ENCODE data around the gene ETV1.

Gene ETV1

GRCh38 chr7:13915891-13916290, 73.6 kb downstream of the ETV1 start:
- TF ChIP-seq SPI1 (IDR thresholded peaks at IDR 0.05; ENCODE audit: low read depth, low read length) = no peak
- TF ChIP-seq PAX5 (IDR thresholded peaks at IDR 0.05; ENCODE audit: insufficient read depth, low read length, severe bottlenecking) = no peak
- TF ChIP-seq POU2F2 (IDR thresholded peaks at IDR 0.05; ENCODE audit: low read depth, low read length) = no peak
- TF ChIP-seq TAF1 (IDR thresholded peaks at IDR 0.05; ENCODE audit: low read depth, low read length) = no peak
- TF ChIP-seq POLR2AphosphoS5 (IDR thresholded peaks at IDR 0.05; ENCODE audit: low read depth, low read length) = no peak
- no peak for TF ChIP-seq POLR2A (IDR thresholded peaks at IDR 0.05; ENCODE audit: low read depth, low read length)
- DNase-seq (ENCODE audit: insufficient read length, low spot score) (no peak), FAIRE-seq (no peak)

- no peak for FAIRE-seq
- TF ChIP-seq POLR2AphosphoS5 (IDR thresholded peaks at IDR 0.05; ENCODE audit: low read depth, low read length) = no peak
- no peak for TF ChIP-seq PAX5 (IDR thresholded peaks at IDR 0.05; ENCODE audit: insufficient read depth, low read length, severe bottlenecking)
Observed at GRCh38 chr7:13912715-13913278, 76.7 kb downstream of the ETV1 start.

GRCh38 chr7:13911909-13912308, 77.6 kb downstream of the ETV1 start:
- no peak for DNase-seq (ENCODE audit: insufficient read length, low spot score)
- FAIRE-seq = no peak

More at GRCh38 chr7:13912715-13913278, 76.7 kb downstream of the ETV1 start:
- no peak for DNase-seq (ENCODE audit: insufficient read length, low spot score)

GRCh38 chr7:13910805-13911551, 78.5 kb downstream of the ETV1 start:
- no peak for DNase-seq (ENCODE audit: insufficient read length, low spot score)
- no peak for FAIRE-seq
- no peak for TF ChIP-seq PAX5 (IDR thresholded peaks at IDR 0.05; ENCODE audit: insufficient read depth, low read length, severe bottlenecking)
- TF ChIP-seq POLR2AphosphoS5 (IDR thresholded peaks at IDR 0.05; ENCODE audit: low read depth, low read length) = no peak
- no peak for TF ChIP-seq POU2F2 (IDR thresholded peaks at IDR 0.05; ENCODE audit: low read depth, low read length)
- TF ChIP-seq TAF1 (IDR thresholded peaks at IDR 0.05; ENCODE audit: low read depth, low read length) = no peak
- TF ChIP-seq SPI1 (IDR thresholded peaks at IDR 0.05; ENCODE audit: low read depth, low read length) = no peak
- no peak for TF ChIP-seq POLR2A (IDR thresholded peaks at IDR 0.05; ENCODE audit: low read depth, low read length)

More at GRCh38 chr7:13911909-13912308, 77.6 kb downstream of the ETV1 start:
- no peak for TF ChIP-seq PAX5 (IDR thresholded peaks at IDR 0.05; ENCODE audit: insufficient read depth, low read length, severe bottlenecking)
- no peak for TF ChIP-seq POLR2AphosphoS5 (IDR thresholded peaks at IDR 0.05; ENCODE audit: low read depth, low read length)
- no peak for TF ChIP-seq SPI1 (IDR thresholded peaks at IDR 0.05; ENCODE audit: low read depth, low read length)
- no peak for TF ChIP-seq POU2F2 (IDR thresholded peaks at IDR 0.05; ENCODE audit: low read depth, low read length)
- no peak for TF ChIP-seq POLR2A (IDR thresholded peaks at IDR 0.05; ENCODE audit: low read depth, low read length)

GRCh38 chr7:13908667-13909397, 80.6 kb downstream of the ETV1 start:
- TF ChIP-seq POU2F2 (IDR thresholded peaks at IDR 0.05; ENCODE audit: low read depth, low read length) = no peak
- no peak for TF ChIP-seq SPI1 (IDR thresholded peaks at IDR 0.05; ENCODE audit: low read depth, low read length)
- TF ChIP-seq TAF1 (IDR thresholded peaks at IDR 0.05; ENCODE audit: low read depth, low read length) = no peak
- no peak for TF ChIP-seq POLR2A (IDR thresholded peaks at IDR 0.05; ENCODE audit: low read depth, low read length)
- no peak for TF ChIP-seq PAX5 (IDR thresholded peaks at IDR 0.05; ENCODE audit: insufficient read depth, low read length, severe bottlenecking)
- TF ChIP-seq POLR2AphosphoS5 (IDR thresholded peaks at IDR 0.05; ENCODE audit: low read depth, low read length) = no peak
- FAIRE-seq (no peak), DNase-seq (ENCODE audit: insufficient read length, low spot score) (no peak)

GRCh38 chr7:13907831-13908230, 81.6 kb downstream of the ETV1 start:
- no peak for FAIRE-seq
- DNase-seq (ENCODE audit: insufficient read length, low spot score) = no peak
- TF ChIP-seq TAF1 (IDR thresholded peaks at IDR 0.05; ENCODE audit: low read depth, low read length) = no peak
- no peak for TF ChIP-seq SPI1 (IDR thresholded peaks at IDR 0.05; ENCODE audit: low read depth, low read length)
- TF ChIP-seq PAX5 (IDR thresholded peaks at IDR 0.05; ENCODE audit: insufficient read depth, low read length, severe bottlenecking) = no peak
- no peak for TF ChIP-seq POLR2AphosphoS5 (IDR thresholded peaks at IDR 0.05; ENCODE audit: low read depth, low read length)
- TF ChIP-seq POU2F2 (IDR thresholded peaks at IDR 0.05; ENCODE audit: low read depth, low read length) = no peak
- no peak for TF ChIP-seq POLR2A (IDR thresholded peaks at IDR 0.05; ENCODE audit: low read depth, low read length)

- DNase-seq (ENCODE audit: insufficient read length, low spot score) (no peak), FAIRE-seq (no peak)
- TF ChIP-seq POLR2AphosphoS5 (IDR thresholded peaks at IDR 0.05; ENCODE audit: low read depth, low read length) = no peak
- no peak for TF ChIP-seq PAX5 (IDR thresholded peaks at IDR 0.05; ENCODE audit: insufficient read depth, low read length, severe bottlenecking)
- TF ChIP-seq POU2F2 (IDR thresholded peaks at IDR 0.05; ENCODE audit: low read depth, low read length) = no peak
- no peak for TF ChIP-seq TAF1 (IDR thresholded peaks at IDR 0.05; ENCODE audit: low read depth, low read length)
- no peak for TF ChIP-seq POLR2A (IDR thresholded peaks at IDR 0.05; ENCODE audit: low read depth, low read length)
- no peak for TF ChIP-seq SPI1 (IDR thresholded peaks at IDR 0.05; ENCODE audit: low read depth, low read length)
Observed at GRCh38 chr7:13904689-13905088, 84.8 kb downstream of the ETV1 start.

- FAIRE-seq (no peak), DNase-seq (ENCODE audit: insufficient read length, low spot score) (no peak)
- TF ChIP-seq POLR2A (IDR thresholded peaks at IDR 0.05; ENCODE audit: low read depth, low read length) (no peak), SPI1 (IDR thresholded peaks at IDR 0.05; ENCODE audit: low read depth, low read length) (no peak), POLR2AphosphoS5 (IDR thresholded peaks at IDR 0.05; ENCODE audit: low read depth, low read length) (no peak), TAF1 (IDR thresholded peaks at IDR 0.05; ENCODE audit: low read depth, low read length) (no peak)
Observed at GRCh38 chr7:13904007-13904406, 85.5 kb downstream of the ETV1 start.

GRCh38 chr7:13901577-13901976, 87.9 kb downstream of the ETV1 start:
- FAIRE-seq (no peak), DNase-seq (ENCODE audit: insufficient read length, low spot score) (no peak)
- TF ChIP-seq PAX5 (IDR thresholded peaks at IDR 0.05; ENCODE audit: insufficient read depth, low read length, severe bottlenecking) (no peak), POLR2A (IDR thresholded peaks at IDR 0.05; ENCODE audit: low read depth, low read length) (no peak), TAF1 (IDR thresholded peaks at IDR 0.05; ENCODE audit: low read depth, low read length) (no peak), POLR2AphosphoS5 (IDR thresholded peaks at IDR 0.05; ENCODE audit: low read depth, low read length) (no peak), POU2F2 (IDR thresholded peaks at IDR 0.05; ENCODE audit: low read depth, low read length) (no peak), SPI1 (IDR thresholded peaks at IDR 0.05; ENCODE audit: low read depth, low read length) (no peak)

All from GM12891 (cell line).